Nephron progenitor cell (in vitro differentiated cells): ENCODE data around the gene NMUR1.
A peak's percentile ranks its signal among the peaks of the same experiment; 100 is the strongest.

ENCODE experiments used
- DNase-seq: peaks from one replicate; pipeline ENCODE4 v3.0.0; 2021
- H3K27ac Mint-ChIP-seq: 2 replicates; pipeline ENCODE4 v1.8.0; 2021; ENCODE audit warnings: mild to moderate bottlenecking, moderate library complexity, mixed read lengths
- H3K27me3 Mint-ChIP-seq: 2 replicates; pipeline ENCODE4 v1.8.0; 2021; ENCODE audit warnings: mild to moderate bottlenecking, low read depth, mixed read lengths; ENCODE audit not compliant: poor library complexity
- H3K36me3 Mint-ChIP-seq: 2 replicates; pipeline ENCODE4 v1.8.0; 2021; ENCODE audit warnings: low read depth, mixed read lengths
- H3K4me1 Mint-ChIP-seq: 2 replicates; pipeline ENCODE4 v1.8.0; 2021; ENCODE audit warnings: mixed read lengths
- H3K4me3 Mint-ChIP-seq: 2 replicates; pipeline ENCODE4 v1.8.0; 2021; ENCODE audit warnings: mild to moderate bottlenecking, moderate library complexity, mixed read lengths
- H3K9me3 Mint-ChIP-seq: 2 replicates; pipeline ENCODE4 v1.8.0; 2021; ENCODE audit warnings: mild to moderate bottlenecking, moderate library complexity, mixed read lengths
- CTCF ChIP-seq: fragments of 200-600 bp; sonication (generic); IDR thresholded peaks from 2 replicates; pipeline ENCODE4 v1.5.0; 2021; ENCODE audit warnings: antibody characterized with exemption

NMUR1 gene

GRCh38 chr2:231554748-231555545 lies 24.7 kb upstream of the NMUR1 start:
- TF ChIP-seq CTCF, result no peak
- peaks cover 20% of the 10 kb centered on the region for H3K4me1 Mint-ChIP-seq
- peaks cover 19% of the 10 kb centered on the region for H3K27me3 Mint-ChIP-seq
- H3K9me3 Mint-ChIP-seq, result peaks cover 34% of the 10 kb centered on the region
- peaks cover 12% of the 10 kb centered on the region for H3K36me3 Mint-ChIP-seq
- DNase-seq, result no peak
- H3K27ac Mint-ChIP-seq, result peak overlapping the region; percentile 71
- H3K4me3 Mint-ChIP-seq, result no peak overlapping the region

DNA sequence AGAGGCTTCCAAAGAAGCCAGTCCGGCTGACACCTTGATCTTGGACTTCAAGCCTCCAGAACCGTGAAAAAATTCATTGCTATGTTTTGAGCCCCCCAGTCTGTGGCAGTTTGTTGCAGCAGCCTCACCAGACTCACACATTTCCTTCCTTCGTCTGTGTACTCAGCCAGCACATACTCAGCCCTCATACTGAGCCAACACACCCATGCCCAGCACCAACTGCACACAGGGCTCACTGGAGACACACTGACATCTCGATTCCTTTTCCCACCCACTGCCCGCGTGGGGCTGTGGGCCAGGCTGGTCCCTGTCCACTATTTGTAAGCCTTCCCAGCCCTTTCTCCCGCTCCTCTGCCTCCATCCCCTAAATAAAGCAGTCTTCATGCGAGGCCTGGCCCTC lies 24.1 kb upstream of the NMUR1 start:
- Mint-ChIP-seq H3K9me3 (peaks cover 36% of the 10 kb centered on the region), H3K36me3 (peaks cover 12% of the 10 kb centered on the region), H3K4me3 (no peak overlapping the region), H3K27ac (peak overlapping the region; percentile 71), H3K27me3 (peaks cover 20% of the 10 kb centered on the region), H3K4me1 (peaks cover 22% of the 10 kb centered on the region)
- DNase-seq, result no peak
- no peak for TF ChIP-seq CTCF

DNA sequence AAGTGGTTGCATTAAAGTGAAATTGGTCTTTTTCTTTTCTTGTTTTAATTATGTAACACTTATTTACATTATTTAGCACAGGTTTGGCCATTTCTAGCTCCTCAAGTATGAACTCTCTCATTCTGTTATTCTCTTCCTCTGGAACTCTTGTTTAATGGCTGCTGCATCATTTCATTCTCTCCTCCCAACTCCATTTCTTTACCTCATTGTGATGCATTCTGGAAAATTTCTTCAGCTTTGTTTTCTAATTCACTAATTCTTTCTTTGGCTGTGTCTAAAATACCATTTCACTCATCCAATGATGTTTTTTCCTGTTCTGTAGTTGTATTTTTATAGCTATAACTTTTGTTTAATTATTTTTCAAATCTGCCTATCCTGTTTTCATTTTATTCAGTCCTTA lies 22.5 kb upstream of the NMUR1 start:
- DNase-seq, result no peak
- no peak for TF ChIP-seq CTCF
- H3K36me3 Mint-ChIP-seq, result peaks cover 12% of the 10 kb centered on the region
- H3K27me3 Mint-ChIP-seq, result peaks cover 24% of the 10 kb centered on the region
- H3K9me3 Mint-ChIP-seq, result peaks cover 36% of the 10 kb centered on the region
- H3K27ac Mint-ChIP-seq, result no peak overlapping the region
- H3K4me3 Mint-ChIP-seq, result no peak overlapping the region
- peaks cover 19% of the 10 kb centered on the region for H3K4me1 Mint-ChIP-seq

DNA sequence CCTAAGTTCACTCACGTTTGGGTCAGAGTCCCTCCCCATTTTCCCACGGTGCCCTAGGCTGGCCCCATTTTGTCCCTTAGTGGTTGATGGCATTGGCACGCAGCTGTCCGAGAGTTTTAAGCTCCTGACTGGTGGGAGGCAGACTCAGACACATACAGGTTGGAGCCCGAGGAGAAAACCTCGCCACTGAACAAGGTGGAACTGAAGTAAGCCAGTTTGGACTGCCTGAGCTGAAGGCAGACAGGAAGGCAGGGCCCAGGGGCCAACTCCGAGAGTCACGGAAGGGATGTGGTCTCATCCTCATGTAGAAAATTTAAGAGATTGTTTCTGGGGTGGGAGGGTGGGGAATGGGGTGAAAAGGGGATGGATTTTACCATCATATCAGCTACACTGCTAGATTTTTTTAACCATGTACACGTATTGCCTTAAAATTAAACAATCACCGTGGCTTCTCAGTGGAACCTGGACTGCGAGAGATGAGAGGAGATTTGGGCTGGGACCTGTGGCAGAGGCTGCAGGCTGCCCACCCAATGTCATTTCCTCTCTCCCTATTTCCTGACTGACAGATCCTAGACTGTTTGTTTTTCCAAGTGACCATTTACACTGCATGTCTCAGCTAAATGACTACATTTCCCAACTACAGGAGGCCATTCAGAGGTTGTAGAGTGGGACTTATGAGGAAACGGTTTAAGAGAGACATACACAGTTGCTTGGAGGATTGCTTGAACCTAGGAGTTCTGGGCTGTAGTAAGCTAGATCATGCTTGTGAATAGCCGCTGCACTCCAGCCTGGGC lies 19.4 kb upstream of the NMUR1 start:
- no peak for TF ChIP-seq CTCF
- no peak overlapping the region for H3K4me3 Mint-ChIP-seq
- H3K27ac Mint-ChIP-seq, result peak overlapping the region; percentile 25
- peaks cover 24% of the 10 kb centered on the region for H3K27me3 Mint-ChIP-seq
- H3K4me1 Mint-ChIP-seq, result peaks cover 22% of the 10 kb centered on the region
- DNase-seq, result no peak
- H3K9me3 Mint-ChIP-seq, result peaks cover 38% of the 10 kb centered on the region
- peaks cover 17% of the 10 kb centered on the region for H3K36me3 Mint-ChIP-seq

- Mint-ChIP-seq H3K27me3 (peaks cover 17% of the 10 kb centered on the region), H3K27ac (no peak overlapping the region), H3K9me3 (peaks cover 33% of the 10 kb centered on the region), H3K4me1 (peaks cover 19% of the 10 kb centered on the region), H3K36me3 (peaks cover 16% of the 10 kb centered on the region), H3K4me3 (no peak overlapping the region)
- TF ChIP-seq CTCF, result no peak
- no peak for DNase-seq
Measured at GRCh38 chr2:231548752-231549151, 18.5 kb upstream of the NMUR1 start.
